ENCODE results near the gene PTGDR2. TPM values are rescaled to one million over a fixed set of nuclear protein-coding genes. Genes with fewer than 3 reads are reported as not detected.

The PTGDR2 gene
- total RNA-seq, 1 experiment from 2014 or later: 0.12 TPM

- Histone ChIP-seq H3K36me3 (ENCODE audit: control insufficient read depth in 1 of 2, insufficient read depth in 2 of 2, low read length in 2 of 2) (no peaks in the 10 kb centered on the region), H3K9me2 (ENCODE audit: insufficient read depth) (no peaks in the 10 kb centered on the region), H4K20me1 (ENCODE audit: insufficient read depth) (no peaks in the 10 kb centered on the region), H3K4me1 (ENCODE audit: control insufficient read depth in 1 of 2, insufficient read depth in 2 of 2, low read length in 2 of 2) (peaks cover 0 to 5% of the 10 kb centered on the region in 2 experiments; a peak in 2 of 4 replicates), H3K4me3 (replicated peaks in 1 of 2; ENCODE audit: low read depth in 1 of 2, low read length in 2 of 2) (no peak overlapping the region), H3K27me3 (ENCODE audit: insufficient read depth, low read length) (peaks cover 14% of the 10 kb centered on the region; the same call in 1 of the 2 replicates), H3K79me2 (ENCODE audit: insufficient read depth, low read length) (no peaks in the 10 kb centered on the region), H3K4me2 (ENCODE audit: low read length) (no peak overlapping the region), H3K9me3 (ENCODE audit: control insufficient read depth in 1 of 2, insufficient read depth in 1 of 2, low read depth in 1 of 2, low read length in 2 of 2) (no peaks in the 10 kb centered on the region), H3K27ac (ENCODE audit: low read depth, low read length) (no peak overlapping the region), H2AFZ (ENCODE audit: low read depth, low read length, poor library complexity, severe bottlenecking) (no peak overlapping the region), H3K9ac (ENCODE audit: low read length) (no peak overlapping the region)
- POLR2A ChIA-PET: no interaction called here
- BruUV-seq (replicated peaks): no TSS peak
- ATAC-seq (no peak), DNase-seq (ENCODE audit: low read depth, low spot score) (no peak)
- no peak for TF ChIP-seq POLR2A (IDR thresholded peaks at IDR 0.05; ENCODE audit: borderline replicate concordance, extremely low read depth, insufficient read depth, insufficient read length)
- TF ChIP-seq ZNF274 (IDR thresholded peaks at IDR 0.05; ENCODE audit: low read depth, low read length): no peak
- TF ChIP-seq YY1 (IDR thresholded peaks at IDR 0.05; ENCODE audit: extremely low read depth, insufficient replicate concordance, low read depth, low read length): no peak
- no peak for TF ChIP-seq FOSL1 (IDR thresholded peaks at IDR 0.05; ENCODE audit: low read depth)
- TF ChIP-seq ELF1 (IDR thresholded peaks at IDR 0.05; ENCODE audit: borderline replicate concordance, low read depth): no peak
- no peak for TF ChIP-seq JUND (IDR thresholded peaks at IDR 0.05)
- TF ChIP-seq REST (IDR thresholded peaks at IDR 0.05; ENCODE audit: low read depth): no peak
- no peak for TF ChIP-seq TCF7L2 (IDR thresholded peaks at IDR 0.05; ENCODE audit: borderline replicate concordance, extremely low read depth, insufficient read depth, insufficient read length)
- no peak for TF ChIP-seq ZBTB33 (IDR thresholded peaks at IDR 0.05; ENCODE audit: extremely low read depth, insufficient replicate concordance, low read length)
- no peak for TF ChIP-seq MAX (IDR thresholded peaks at IDR 0.05)
- TF ChIP-seq SP1 (IDR thresholded peaks at IDR 0.05; ENCODE audit: low read depth): no peak
- TF ChIP-seq ATF3 (IDR thresholded peaks at IDR 0.05): no peak
- TF ChIP-seq CTCF (IDR thresholded peaks at IDR 0.05 in 2 of 3, conservative IDR thresholded peaks at IDR 0.05 in 1 of 3; ENCODE audit: borderline replicate concordance in 1 of 3, insufficient read depth in 1 of 3, low read depth in 2 of 3, low read length in 2 of 3): no peak
- TF ChIP-seq POLR2AphosphoS5 (IDR thresholded peaks at IDR 0.05; ENCODE audit: low read depth, low read length): no peak
- TF ChIP-seq EZH2phosphoT487 (IDR thresholded peaks at IDR 0.05; ENCODE audit: borderline replicate concordance): no peak
- RAD21 ChIA-PET (ENCODE audit: low non-redundant PET in 1 of 2, low total read pairs in 2 of 2, uncharacterized antibody in 2 of 2, unreplicated experiment in 2 of 2): no interaction called here
- intact Hi-C loops (cut with micrococcal nuclease): loop anchor here (5.0 kb wide), 1 partner anchor 552 kb away; no protein-coding TSS in a partner anchor
- CTCF ChIA-PET: no interaction called here
Observed at GRCh38 chr11:60834742-60835533, 20.8 kb downstream of the PTGDR2 start.

Data from HCT116 (cell line).